ENCODE measurements around the gene KIAA1614.

The KIAA1614 gene

DNA sequence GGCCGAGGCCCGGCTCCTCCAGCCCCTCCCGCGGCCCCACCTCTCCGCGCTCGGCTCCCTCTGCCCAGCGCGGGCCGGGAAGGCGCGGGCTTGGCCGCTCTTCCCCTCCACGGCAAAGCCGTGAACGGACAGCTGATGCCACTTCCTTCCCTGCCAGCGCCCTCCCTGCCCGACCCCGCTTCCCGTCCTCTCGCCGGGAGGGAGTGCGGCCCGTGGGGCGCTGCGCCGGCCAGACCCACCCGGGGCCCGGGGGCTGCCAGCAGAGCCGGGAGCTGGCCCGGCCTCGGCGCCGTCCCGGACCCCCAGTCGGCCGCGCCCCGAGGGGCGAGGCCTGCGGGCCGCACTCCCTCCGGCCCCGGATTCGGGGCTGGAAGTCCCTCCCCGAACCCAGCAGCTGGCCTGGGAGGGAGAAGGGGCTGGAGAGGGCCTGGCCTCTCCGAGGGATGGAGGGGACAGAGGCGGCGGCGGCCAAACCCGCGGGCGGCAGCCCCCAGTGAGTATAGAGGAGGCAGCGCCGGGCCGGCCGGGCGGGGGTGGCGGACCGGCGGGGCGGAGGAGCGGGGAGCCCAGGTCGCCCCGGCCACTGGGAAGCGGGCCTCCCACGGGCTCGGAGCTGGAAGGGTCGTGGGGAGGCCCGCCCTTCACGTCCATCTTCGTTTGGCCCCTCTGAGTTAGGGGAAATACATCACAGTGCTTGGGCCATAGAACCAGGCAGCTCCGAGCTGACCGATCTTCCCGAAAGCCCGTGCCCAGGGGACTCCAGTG lies at the start of gene KIAA1614:
Gene KIAA1614 (plus strand): TSS at position 97 of the 765 bp plus-strand sequence. CDS start 347 bp downstream, at position 444.
- TF ChIP-seq, protein P1, sequence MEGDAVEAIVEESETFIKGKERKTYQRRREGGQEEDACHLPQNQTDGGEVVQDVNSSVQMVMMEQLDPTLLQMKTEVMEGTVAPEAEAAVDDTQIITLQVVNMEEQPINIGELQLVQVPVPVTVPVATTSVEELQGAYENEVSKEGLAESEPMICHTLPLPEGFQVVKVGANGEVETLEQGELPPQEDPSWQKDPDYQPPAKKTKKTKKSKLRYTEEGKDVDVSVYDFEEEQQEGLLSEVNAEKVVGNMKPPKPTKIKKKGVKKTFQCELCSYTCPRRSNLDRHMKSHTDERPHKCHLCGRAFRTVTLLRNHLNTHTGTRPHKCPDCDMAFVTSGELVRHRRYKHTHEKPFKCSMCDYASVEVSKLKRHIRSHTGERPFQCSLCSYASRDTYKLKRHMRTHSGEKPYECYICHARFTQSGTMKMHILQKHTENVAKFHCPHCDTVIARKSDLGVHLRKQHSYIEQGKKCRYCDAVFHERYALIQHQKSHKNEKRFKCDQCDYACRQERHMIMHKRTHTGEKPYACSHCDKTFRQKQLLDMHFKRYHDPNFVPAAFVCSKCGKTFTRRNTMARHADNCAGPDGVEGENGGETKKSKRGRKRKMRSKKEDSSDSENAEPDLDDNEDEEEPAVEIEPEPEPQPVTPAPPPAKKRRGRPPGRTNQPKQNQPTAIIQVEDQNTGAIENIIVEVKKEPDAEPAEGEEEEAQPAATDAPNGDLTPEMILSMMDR (conservative IDR thresholded peaks at IDR 0.05; ENCODE audit: low read depth, low read length) = no peak
- DNase-seq (ENCODE audit: low read depth) = no peak
- peak within 1 kb of the TSS; percentile 44 for H3K4me3 ChIP-seq (ENCODE audit: low read length)

DNA sequence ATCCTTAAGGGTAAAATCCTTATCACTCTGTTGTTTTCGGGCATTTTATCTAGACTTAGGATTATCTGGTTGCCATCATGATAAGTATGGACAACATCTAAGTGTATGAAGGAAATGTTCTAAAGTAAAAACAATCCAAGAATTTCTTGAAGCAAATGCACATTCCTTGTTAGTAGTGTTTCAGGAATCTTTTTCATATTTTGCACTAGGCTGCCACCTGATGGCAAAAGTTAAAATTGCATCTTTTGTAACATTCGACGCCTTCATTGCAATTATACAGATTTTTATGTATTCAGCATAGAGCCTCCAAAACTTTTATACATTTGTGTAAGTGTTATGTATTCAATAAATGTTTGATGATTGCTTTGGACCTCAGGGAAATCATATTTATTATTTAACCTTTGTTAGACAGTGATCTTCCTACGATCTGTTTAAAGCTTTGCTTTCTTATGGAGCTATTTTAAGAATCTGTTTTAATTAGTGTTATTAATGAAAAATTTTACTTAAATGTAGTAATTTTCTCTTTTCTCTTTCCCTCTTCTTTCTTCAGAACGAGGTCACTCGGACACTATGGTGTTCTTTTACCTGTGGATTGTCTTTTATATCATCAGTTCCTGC lies 49.4 kb upstream of the KIAA1614 start:
- no peak overlapping the region for H3K4me3 ChIP-seq (ENCODE audit: low read length)
- peak; percentile 14 for DNase-seq (ENCODE audit: low read depth)
- TF ChIP-seq, protein P1 (conservative IDR thresholded peaks at IDR 0.05; ENCODE audit: low read depth, low read length) = peak; percentile 56

DNA sequence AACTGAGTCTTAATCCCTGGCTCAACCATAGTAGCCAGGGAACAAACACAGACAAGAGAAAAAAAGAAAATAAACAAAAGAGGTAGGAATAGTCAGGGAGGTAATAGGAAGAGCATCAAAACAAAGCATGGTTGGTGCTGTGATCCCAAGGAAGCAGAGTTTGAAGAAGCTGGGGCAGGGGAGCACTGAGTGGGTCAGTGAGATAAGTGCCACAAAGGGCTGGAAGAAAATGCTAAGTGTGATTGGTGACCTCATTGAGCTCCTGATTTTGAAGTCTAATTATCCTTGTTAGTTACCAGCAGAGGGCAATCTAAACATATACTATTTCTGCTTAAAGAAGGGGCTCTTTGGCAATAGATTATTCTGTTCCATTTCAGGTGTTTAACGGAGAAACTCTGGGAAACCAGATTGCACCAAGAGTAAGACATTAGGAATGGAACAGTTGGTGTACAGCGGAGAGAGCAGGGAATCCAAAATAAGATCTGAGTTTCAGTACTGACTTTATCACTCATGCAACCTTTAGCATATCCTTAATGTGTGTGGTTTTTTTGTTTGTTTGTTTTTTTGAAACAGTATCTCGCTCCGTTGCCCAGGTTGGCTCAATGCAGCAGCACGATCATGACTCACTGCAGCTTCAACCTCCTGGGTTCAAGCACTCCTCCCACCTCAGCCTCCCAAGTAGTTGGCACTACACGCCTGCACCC lies 30.7 kb upstream of the KIAA1614 start:
- H3K4me3 ChIP-seq (ENCODE audit: low read length) = no peak overlapping the region
- peak; percentile 28 for DNase-seq (ENCODE audit: low read depth)
- TF ChIP-seq, protein P1 (conservative IDR thresholded peaks at IDR 0.05; ENCODE audit: low read depth, low read length) = peak; percentile 53

DNA sequence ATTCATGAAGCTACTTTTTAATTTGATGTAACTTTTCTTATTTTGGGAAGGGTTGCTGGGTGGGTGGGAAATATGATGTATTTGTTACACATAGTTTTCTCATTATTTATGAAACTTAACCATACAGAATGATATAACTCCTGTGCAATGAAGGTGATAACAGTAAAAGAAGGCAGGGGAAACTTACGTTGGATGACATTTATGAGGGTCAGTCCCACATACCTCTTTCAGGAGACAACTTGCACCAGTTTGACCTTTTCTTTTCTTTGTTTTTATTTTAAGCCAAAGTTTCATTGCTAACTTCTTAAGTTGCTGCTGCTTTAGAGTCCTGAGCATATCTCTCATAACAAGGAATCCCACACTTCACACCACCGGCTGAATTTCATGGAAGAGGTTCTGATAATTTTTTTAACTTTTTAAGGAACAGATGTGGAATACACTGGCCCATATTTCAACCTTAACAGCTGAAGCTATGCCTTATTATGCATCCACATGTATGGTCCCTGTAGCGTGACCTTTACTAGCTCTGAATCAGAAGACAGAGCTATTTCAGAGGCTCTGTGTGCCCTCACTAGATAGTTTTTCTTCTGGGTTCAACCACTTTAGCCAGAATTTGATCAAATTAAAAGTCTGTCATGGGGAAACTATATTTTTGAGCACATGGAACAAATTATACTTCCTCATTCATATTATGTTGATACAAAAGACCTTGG lies 28.0 kb upstream of the KIAA1614 start:
- DNase-seq (ENCODE audit: low read depth) = no peak
- no peak overlapping the region for H3K4me3 ChIP-seq (ENCODE audit: low read length)
- TF ChIP-seq, protein P1 (conservative IDR thresholded peaks at IDR 0.05; ENCODE audit: low read depth, low read length) = no peak

GRCh38 chr1:180886338-180886737 lies 26.4 kb upstream of the KIAA1614 start:
- TF ChIP-seq, protein P1 (conservative IDR thresholded peaks at IDR 0.05; ENCODE audit: low read depth, low read length) = no peak
- no peak for DNase-seq (ENCODE audit: low read depth)
- H3K4me3 ChIP-seq (ENCODE audit: low read length) = no peak overlapping the region

- no peak overlapping the region for H3K4me3 ChIP-seq (ENCODE audit: low read length)
- TF ChIP-seq, protein P1 (conservative IDR thresholded peaks at IDR 0.05; ENCODE audit: low read depth, low read length) = no peak
- no peak for DNase-seq (ENCODE audit: low read depth)
These were observed 24.9 kb upstream of the KIAA1614 start for GRCh38 chr1:180887841-180888240.

All from retinal pigment epithelial cell (primary cell).